HepG2 (cell line): ENCODE measurements around the gene ADGRG1. TPM values are rescaled to one million over a fixed set of nuclear protein-coding genes. Genes with fewer than 3 reads are reported as not detected.

Experiments
- AGO2 ChIP-seq: fragments of 200-400 bp; formaldehyde crosslinking; optimal IDR thresholded peaks from 2 replicates; pipeline ENCODE3; 2017; ENCODE audit warnings: mild to moderate bottlenecking, low read depth, low read length, moderate library complexity
- AHR ChIP-seq: IDR thresholded peaks from 2 replicates; pipeline ENCODE4 v1.6.1; 2018; ENCODE audit warnings: missing genetic modification reagents, missing compliant biosample characterization
- DNMT1 ChIP-seq: sonication (generic); formaldehyde crosslinking; IDR thresholded peaks from 2 replicates; pipeline ENCODE4 v1.5.1; 2020; ENCODE audit warnings: mild to moderate bottlenecking, missing genetic modification reagents
- GLI4 ChIP-seq: sonication (generic); formaldehyde crosslinking; IDR thresholded peaks from 2 replicates; pipeline ENCODE4 v1.5.1; 2020; ENCODE audit warnings: missing genetic modification reagents, mild to moderate bottlenecking, moderate library complexity, borderline replicate concordance
- GZF1 ChIP-seq: sonication (generic); formaldehyde crosslinking; IDR thresholded peaks from 2 replicates; pipeline ENCODE4 v1.5.1; 2020; ENCODE audit warnings: mild to moderate bottlenecking, missing genetic modification reagents
- HNRNPLL ChIP-seq: fragments of 200-400 bp; formaldehyde crosslinking; IDR thresholded peaks from 2 replicates; pipeline ENCODE4 v1.6.1; 2017; ENCODE audit warnings: mild to moderate bottlenecking, low read depth, low read length; ENCODE audit not compliant: poor library complexity, severe bottlenecking
- HNRNPUL1 ChIP-seq: fragments of 200-400 bp; formaldehyde crosslinking; IDR thresholded peaks from 2 replicates; pipeline ENCODE4 v1.6.1; 2017; ENCODE audit warnings: low read depth, mild to moderate bottlenecking, low read length, moderate library complexity
- JUNB ChIP-seq: sonication (generic); formaldehyde crosslinking; IDR thresholded peaks from 2 replicates; pipeline ENCODE4 v1.8.0; 2022; ENCODE audit warnings: missing genetic modification reagents, mild to moderate bottlenecking, borderline replicate concordance
- KDM5B ChIP-seq: sonication (generic); formaldehyde crosslinking; IDR thresholded peaks from 2 replicates; pipeline ENCODE4 v1.4.0; 2020; ENCODE audit warnings: missing genetic modification reagents, mild to moderate bottlenecking, borderline replicate concordance
- MTA3 ChIP-seq: sonication (generic); formaldehyde crosslinking; IDR thresholded peaks from 2 replicates; pipeline ENCODE4 v1.4.0; 2020; ENCODE audit warnings: missing genetic modification reagents
- NKX3-1 ChIP-seq: sonication (generic); formaldehyde crosslinking; IDR thresholded peaks from 2 replicates; pipeline ENCODE4 v1.5.0; 2020; ENCODE audit warnings: missing genetic modification reagents
- SOX6 ChIP-seq, 2 experiments: fragments of 450-650 bp in 1 of 2; sonication (generic) in 1 of 2; formaldehyde crosslinking in 1 of 2; IDR thresholded peaks; 2 replicates each; pipeline versions ENCODE4 v1.4.0 to v1.6.1; 2017 to 2020; ENCODE audit warnings: antibody characterized with exemption in 1 of 2, mild to moderate bottlenecking in 1 of 2, missing genetic modification reagents in 1 of 2
- TAF1 ChIP-seq: sonication (generic); formaldehyde crosslinking; IDR thresholded peaks from 2 replicates; pipeline ENCODE4 v1.4.0; 2020; ENCODE audit warnings: missing genetic modification reagents
- TMF1 ChIP-seq: sonication (generic); formaldehyde crosslinking; IDR thresholded peaks from 2 replicates; pipeline ENCODE4 v1.8.1; 2022; ENCODE audit warnings: low read depth, missing genetic modification reagents
- ZFP36L1 ChIP-seq: sonication (generic); formaldehyde crosslinking; IDR thresholded peaks from 2 replicates; pipeline ENCODE4 v1.8.0; 2022; ENCODE audit warnings: mild to moderate bottlenecking, missing genetic modification reagents, moderate library complexity
- ZNF136 ChIP-seq: sonication (generic); formaldehyde crosslinking; IDR thresholded peaks from 2 replicates; pipeline ENCODE4 v1.8.1; 2022; ENCODE audit warnings: low read depth, mild to moderate bottlenecking, moderate library complexity, missing genetic modification reagents
- ZNF720 ChIP-seq: sonication (generic); formaldehyde crosslinking; IDR thresholded peaks from 2 replicates; pipeline ENCODE4 v1.4.0; 2020; ENCODE audit warnings: missing genetic modification reagents
- polyA plus RNA-seq, 8 experiments: library from polyadenylated mRNA; depleted of rRNA in 3 of 8; stranded (reverse) in 7 of 8; unstranded in 1 of 8; fragments of >200 nt; fragmentation: Illumina TruSeq in 4 of 8; extraction: Trizol in 4 of 8; gene quantifications; 2 replicates each; pipeline versions ENCODE4 v1.2.1 to v1.2.3, GENCODE V29; 2011 to 2016; ENCODE audit warnings: low read depth in 4 of 8, missing spikeins in 1 of 8, mixed read lengths in 1 of 8; ENCODE audit not compliant: insufficient read depth in 1 of 8
- total RNA-seq, 5 experiments: library from RNA; depleted of rRNA; stranded (reverse); fragments of >200 nt; fragmentation: Illumina TruSeq; extraction: Trizol; gene quantifications; 2 replicates each; pipeline ENCODE4 v1.2.3, GENCODE V29; 2016; ENCODE audit warnings: low read depth in 1 of 5
- TF ChIP-seq, protein P1 (sequence below), 2 experiments: IDR thresholded peaks; 2 replicates each; pipeline ENCODE4 v1.6.1; 2011 to 2012; ENCODE audit warnings: low read length in 2 of 2, borderline replicate concordance in 1 of 2, low read depth in 1 of 2, mild to moderate bottlenecking in 1 of 2, moderate library complexity in 1 of 2
- TF ChIP-seq, protein P2 (sequence below): sonication (generic); formaldehyde crosslinking; IDR thresholded peaks from 2 replicates; pipeline ENCODE4 v1.5.0; 2020; ENCODE audit warnings: missing genetic modification reagents, mild to moderate bottlenecking, borderline replicate concordance
- TF ChIP-seq, protein P3 (sequence below): IDR thresholded peaks from 2 replicates; pipeline ENCODE4 v1.6.1; 2016; ENCODE audit warnings: control low read depth

ADGRG1 gene
- total and polyA plus RNA-seq, 2 of the 13 experiments (the other 11 are each of a cell fraction or from before 2014, with no cell fraction given), result 2.7 to 5.9 TPM

DNA sequence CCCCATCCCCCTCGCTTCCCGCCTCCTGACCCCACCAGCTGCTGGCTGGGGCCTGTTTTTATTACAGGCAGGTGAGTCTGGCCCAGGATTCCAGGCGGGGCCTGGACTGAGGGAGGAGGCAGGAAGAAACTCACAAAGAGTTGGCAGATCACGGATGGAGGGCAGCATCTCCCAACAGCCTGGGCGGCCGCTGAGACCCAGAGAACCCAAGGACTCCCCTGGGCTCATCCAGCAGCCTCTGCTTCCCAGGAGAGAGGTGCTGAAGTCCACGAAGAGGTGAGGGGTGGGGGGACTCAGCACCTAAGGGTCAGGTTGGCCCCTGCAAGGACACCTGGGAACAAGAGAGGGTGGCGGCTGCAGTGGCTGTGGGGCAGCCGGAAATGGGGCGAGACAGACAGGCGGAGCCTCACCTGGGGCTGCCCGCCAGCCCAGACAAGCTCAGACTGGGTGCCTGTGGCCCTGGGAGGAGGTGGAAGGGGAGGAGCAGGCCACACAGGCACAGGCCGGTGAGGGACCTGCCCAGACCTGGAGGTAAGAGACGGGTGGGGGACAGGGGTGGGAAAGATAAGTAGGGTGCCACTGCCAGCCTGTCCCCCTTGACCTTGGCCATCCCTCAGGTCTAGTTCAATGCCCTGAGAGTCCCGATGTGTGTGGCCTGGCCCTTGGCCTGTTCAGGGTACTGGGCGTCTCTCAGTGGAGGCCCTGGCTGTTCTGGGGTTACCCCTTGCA lies 8.7 kb upstream of the ADGRG1 start (continued):
- TF ChIP-seq, protein P1, sequence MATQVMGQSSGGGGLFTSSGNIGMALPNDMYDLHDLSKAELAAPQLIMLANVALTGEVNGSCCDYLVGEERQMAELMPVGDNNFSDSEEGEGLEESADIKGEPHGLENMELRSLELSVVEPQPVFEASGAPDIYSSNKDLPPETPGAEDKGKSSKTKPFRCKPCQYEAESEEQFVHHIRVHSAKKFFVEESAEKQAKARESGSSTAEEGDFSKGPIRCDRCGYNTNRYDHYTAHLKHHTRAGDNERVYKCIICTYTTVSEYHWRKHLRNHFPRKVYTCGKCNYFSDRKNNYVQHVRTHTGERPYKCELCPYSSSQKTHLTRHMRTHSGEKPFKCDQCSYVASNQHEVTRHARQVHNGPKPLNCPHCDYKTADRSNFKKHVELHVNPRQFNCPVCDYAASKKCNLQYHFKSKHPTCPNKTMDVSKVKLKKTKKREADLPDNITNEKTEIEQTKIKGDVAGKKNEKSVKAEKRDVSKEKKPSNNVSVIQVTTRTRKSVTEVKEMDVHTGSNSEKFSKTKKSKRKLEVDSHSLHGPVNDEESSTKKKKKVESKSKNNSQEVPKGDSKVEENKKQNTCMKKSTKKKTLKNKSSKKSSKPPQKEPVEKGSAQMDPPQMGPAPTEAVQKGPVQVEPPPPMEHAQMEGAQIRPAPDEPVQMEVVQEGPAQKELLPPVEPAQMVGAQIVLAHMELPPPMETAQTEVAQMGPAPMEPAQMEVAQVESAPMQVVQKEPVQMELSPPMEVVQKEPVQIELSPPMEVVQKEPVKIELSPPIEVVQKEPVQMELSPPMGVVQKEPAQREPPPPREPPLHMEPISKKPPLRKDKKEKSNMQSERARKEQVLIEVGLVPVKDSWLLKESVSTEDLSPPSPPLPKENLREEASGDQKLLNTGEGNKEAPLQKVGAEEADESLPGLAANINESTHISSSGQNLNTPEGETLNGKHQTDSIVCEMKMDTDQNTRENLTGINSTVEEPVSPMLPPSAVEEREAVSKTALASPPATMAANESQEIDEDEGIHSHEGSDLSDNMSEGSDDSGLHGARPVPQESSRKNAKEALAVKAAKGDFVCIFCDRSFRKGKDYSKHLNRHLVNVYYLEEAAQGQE (IDR thresholded peaks at IDR 0.05; ENCODE audit: borderline replicate concordance in 1 of 2, low read depth in 1 of 2, low read length in 2 of 2), result no peak
- TF ChIP-seq TAF1 (CRISPR knock-in tag), result no peak; the same call in 1 of the 2 replicates
- TF ChIP-seq, protein P2, sequence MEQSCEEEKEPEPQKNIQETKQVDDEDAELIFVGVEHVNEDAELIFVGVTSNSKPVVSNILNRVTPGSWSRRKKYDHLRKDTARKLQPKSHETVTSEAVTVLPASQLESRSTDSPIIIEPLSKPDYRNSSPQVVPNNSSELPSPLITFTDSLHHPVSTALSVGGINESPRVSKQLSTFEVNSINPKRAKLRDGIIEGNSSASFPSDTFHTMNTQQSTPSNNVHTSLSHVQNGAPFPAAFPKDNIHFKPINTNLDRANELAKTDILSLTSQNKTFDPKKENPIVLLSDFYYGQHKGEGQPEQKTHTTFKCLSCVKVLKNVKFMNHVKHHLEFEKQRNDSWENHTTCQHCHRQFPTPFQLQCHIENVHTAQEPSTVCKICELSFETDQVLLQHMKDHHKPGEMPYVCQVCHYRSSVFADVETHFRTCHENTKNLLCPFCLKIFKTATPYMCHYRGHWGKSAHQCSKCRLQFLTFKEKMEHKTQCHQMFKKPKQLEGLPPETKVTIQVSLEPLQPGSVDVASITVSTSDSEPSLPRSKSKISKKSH (CRISPR knock-in tag), result no peak; the same call in 1 of the 2 replicates
- TF ChIP-seq, protein P3, sequence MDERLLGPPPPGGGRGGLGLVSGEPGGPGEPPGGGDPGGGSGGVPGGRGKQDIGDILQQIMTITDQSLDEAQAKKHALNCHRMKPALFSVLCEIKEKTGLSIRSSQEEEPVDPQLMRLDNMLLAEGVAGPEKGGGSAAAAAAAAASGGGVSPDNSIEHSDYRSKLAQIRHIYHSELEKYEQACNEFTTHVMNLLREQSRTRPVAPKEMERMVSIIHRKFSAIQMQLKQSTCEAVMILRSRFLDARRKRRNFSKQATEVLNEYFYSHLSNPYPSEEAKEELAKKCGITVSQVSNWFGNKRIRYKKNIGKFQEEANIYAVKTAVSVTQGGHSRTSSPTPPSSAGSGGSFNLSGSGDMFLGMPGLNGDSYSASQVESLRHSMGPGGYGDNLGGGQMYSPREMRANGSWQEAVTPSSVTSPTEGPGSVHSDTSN, result no peak
- TF ChIP-seq KDM5B (CRISPR knock-in tag), result no peak
- TF ChIP-seq DNMT1, result no peak
- no peak for TF ChIP-seq JUNB
- no peak for TF ChIP-seq AHR (CRISPR knock-in tag)
- TF ChIP-seq GLI4 (CRISPR knock-in tag), result no peak
- TF ChIP-seq HNRNPLL, result peak; percentile 31
- no peak for TF ChIP-seq GZF1 (CRISPR knock-in tag)
- TF ChIP-seq SOX6 (IDR thresholded peaks at IDR 0.05), result no peak
- no peak for TF ChIP-seq SOX6 (CRISPR knock-in tag; IDR thresholded peaks at IDR 0.05)
- no peak for TF ChIP-seq HNRNPUL1
- peak; percentile 78; the same call in 1 of the 2 replicates for TF ChIP-seq ZNF136 (CRISPR knock-in tag)
- no peak for TF ChIP-seq ZFP36L1
- TF ChIP-seq AGO2, result no peak
- no peak for TF ChIP-seq NKX3-1 (CRISPR knock-in tag)
- no peak for TF ChIP-seq ZNF720 (CRISPR knock-in tag)
- TF ChIP-seq TMF1 (CRISPR knock-in tag), result no peak
- TF ChIP-seq MTA3 (CRISPR knock-in tag), result no peak
